ENCODE results near the gene ACP1.

Gene ACP1

GRCh38 chr2:269356-270030 is 4.7 kb downstream of the ACP1 start:
- no peak for TF ChIP-seq CTCF (IDR thresholded peaks at IDR 0.05; ENCODE audit: low read depth, low read length, missing control alignments)
- DNase-seq (ENCODE audit: low read depth) = no peak
- H3K4me3 ChIP-seq (ENCODE audit: low read depth, low read length) = no peak overlapping the region
- in situ Hi-C loops (cut with HindIII; ENCODE audit: low sequenced_read_pairs) = no loop called here

GRCh38 chr2:270861-271260 is 6.1 kb downstream of the ACP1 start:
- no peak for DNase-seq (ENCODE audit: low read depth)
- in situ Hi-C loops (cut with HindIII; ENCODE audit: low sequenced_read_pairs) = no loop called here
- H3K4me3 ChIP-seq (ENCODE audit: low read depth, low read length) = no peak overlapping the region
- no peak for TF ChIP-seq CTCF (IDR thresholded peaks at IDR 0.05; ENCODE audit: low read depth, low read length, missing control alignments)

- DNase-seq (ENCODE audit: low read depth) = no peak
- no peak overlapping the region for H3K4me3 ChIP-seq (ENCODE audit: low read depth, low read length)
- in situ Hi-C loops (cut with HindIII; ENCODE audit: low sequenced_read_pairs) = no loop called here
- TF ChIP-seq CTCF (IDR thresholded peaks at IDR 0.05; ENCODE audit: low read depth, low read length, missing control alignments) = no peak
Measured at GRCh38 chr2:271917-272316, 7.2 kb downstream of the ACP1 start.

- no peak for DNase-seq (ENCODE audit: low read depth)
- H3K4me3 ChIP-seq (ENCODE audit: low read depth, low read length) = no peak overlapping the region
- in situ Hi-C loops (cut with HindIII; ENCODE audit: low sequenced_read_pairs) = no loop called here
- no peak for TF ChIP-seq CTCF (IDR thresholded peaks at IDR 0.05; ENCODE audit: low read depth, low read length, missing control alignments)
Measured at GRCh38 chr2:273333-273732, 8.6 kb downstream of the ACP1 start.

- no peak for TF ChIP-seq CTCF (IDR thresholded peaks at IDR 0.05; ENCODE audit: low read depth, low read length, missing control alignments)
- DNase-seq (ENCODE audit: low read depth) = no peak
- in situ Hi-C loops (cut with HindIII; ENCODE audit: low sequenced_read_pairs) = no loop called here
- H3K4me3 ChIP-seq (ENCODE audit: low read depth, low read length) = no peak overlapping the region
Measured at GRCh38 chr2:274503-274902, 9.8 kb downstream of the ACP1 start.

GRCh38 chr2:275466-275865 is 10.7 kb downstream of the ACP1 start:
- no peak for DNase-seq (ENCODE audit: low read depth)
- in situ Hi-C loops (cut with HindIII; ENCODE audit: low sequenced_read_pairs) = no loop called here
- no peak for TF ChIP-seq CTCF (IDR thresholded peaks at IDR 0.05; ENCODE audit: low read depth, low read length, missing control alignments)
- no peak overlapping the region for H3K4me3 ChIP-seq (ENCODE audit: low read depth, low read length)

Measured in astrocyte of the cerebellum (primary cell).